Ascending aorta (tissue), 2 donors: ENCODE data around the gene ISLR. TPM values are rescaled to one million over a fixed set of nuclear protein-coding genes. Genes with fewer than 3 reads are reported as not detected.

Experiments used
- DNase-seq, 2 donors: peaks; one replicate each; pipeline ENCODE4 v3.0.0-alpha.2; 2019; ENCODE audit warnings: low spot score in 2 of 2
- H3K27ac ChIP-seq, 2 donors: fragments of 200-600 bp; sonication (generic); one replicate each; pipeline ENCODE4 v1.5.1; 2016 to 2017; ENCODE audit warnings: mild to moderate bottlenecking in 1 of 2
- H3K27me3 ChIP-seq: fragments of 200-600 bp; sonication (generic); one replicate; pipeline ENCODE4 v1.5.1; 2017
- H3K36me3 ChIP-seq, 2 donors: fragments of 200-600 bp; sonication (generic); one replicate each; pipeline ENCODE4 v1.5.1; 2016
- H3K4me1 ChIP-seq, 2 donors: fragments of 200-600 bp; sonication (generic); one replicate each; pipeline ENCODE4 v1.5.1; 2016 to 2017; ENCODE audit warnings: mild to moderate bottlenecking in 1 of 2
- H3K4me3 ChIP-seq, 2 donors: fragments of 200-600 bp; sonication (generic); one replicate each; pipeline ENCODE4 v1.5.1; 2016 to 2017; ENCODE audit warnings: mild to moderate bottlenecking in 1 of 2
- H3K9me3 ChIP-seq, 2 donors: fragments of 200-600 bp; sonication (generic); one replicate each; pipeline ENCODE4 v1.5.1; 2016
- intact Hi-C: fragments of 100-400 bp; cut with DNase I; formaldehyde crosslinking; loops from one replicate; pipeline ENCODE4 v1.15.1; 2023
- total RNA-seq: library from RNA; depleted of rRNA; stranded (reverse); fragments of >200 nt; gene quantifications from one replicate; pipeline ENCODE4 v1.1.0, GENCODE V29; 2016
- TF ChIP-seq, protein P1 (sequence below), 3 experiments: fragments of 200-600 bp in 2 of 3; fragments of 450-650 bp in 1 of 3; sonication (generic) in 2 of 3; IDR thresholded peaks; one replicate each; pipeline ENCODE4 v1.5.1; 2016 to 2019; ENCODE audit warnings: antibody characterized with exemption in 3 of 3, mild to moderate bottlenecking in 1 of 3, moderate library complexity in 1 of 3

The ISLR gene
- total RNA-seq, 1 donor from 2014 or later = 211 TPM

DNA sequence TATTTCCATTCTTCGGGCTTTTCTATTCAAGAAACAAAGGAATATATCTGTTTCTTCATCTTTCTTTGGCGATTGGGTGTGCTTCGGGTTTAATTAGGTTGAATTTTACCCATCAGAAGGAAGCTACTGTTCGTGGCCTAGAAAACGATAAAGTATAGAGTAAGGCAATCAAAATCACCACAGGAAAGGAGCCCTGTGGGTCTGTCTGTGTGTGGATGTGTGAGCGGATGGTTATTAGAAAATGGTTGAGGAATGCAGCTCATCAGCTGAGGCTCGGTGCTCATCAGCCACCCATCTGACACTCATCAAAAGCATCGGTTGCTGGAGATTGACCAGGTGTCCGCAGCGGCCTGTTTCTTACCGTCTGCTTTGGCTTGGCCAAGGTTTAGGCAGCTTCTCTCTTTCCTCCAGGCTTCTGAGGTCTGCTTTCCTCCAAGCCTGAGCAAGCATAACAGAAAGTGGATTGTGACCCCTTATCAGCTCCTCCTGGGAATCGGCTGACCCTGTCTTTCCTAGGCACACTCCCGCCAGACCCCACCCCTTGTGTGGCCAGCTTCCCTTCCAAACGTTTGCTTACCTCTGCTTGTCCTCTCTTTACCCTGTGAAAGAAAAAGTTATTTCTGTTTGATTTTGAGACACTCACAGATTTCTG lies 17.6 kb upstream of the ISLR start:
- no peaks in the 10 kb centered on the region for H3K36me3 ChIP-seq
- H3K9me3 ChIP-seq = no peaks in the 10 kb centered on the region
- DNase-seq = no peak
- intact Hi-C loops = loop anchor here (2.0 to 5.0 kb wide), 3 partner anchors 17 to 46 kb away; partner anchors contain the start of genes ISLR and STRA6
- peak overlapping the region; percentile 59 to 61 for H3K27ac ChIP-seq
- no peak overlapping the region for H3K4me3 ChIP-seq
- H3K27me3 ChIP-seq = no peaks in the 10 kb centered on the region
- TF ChIP-seq, protein P1, sequence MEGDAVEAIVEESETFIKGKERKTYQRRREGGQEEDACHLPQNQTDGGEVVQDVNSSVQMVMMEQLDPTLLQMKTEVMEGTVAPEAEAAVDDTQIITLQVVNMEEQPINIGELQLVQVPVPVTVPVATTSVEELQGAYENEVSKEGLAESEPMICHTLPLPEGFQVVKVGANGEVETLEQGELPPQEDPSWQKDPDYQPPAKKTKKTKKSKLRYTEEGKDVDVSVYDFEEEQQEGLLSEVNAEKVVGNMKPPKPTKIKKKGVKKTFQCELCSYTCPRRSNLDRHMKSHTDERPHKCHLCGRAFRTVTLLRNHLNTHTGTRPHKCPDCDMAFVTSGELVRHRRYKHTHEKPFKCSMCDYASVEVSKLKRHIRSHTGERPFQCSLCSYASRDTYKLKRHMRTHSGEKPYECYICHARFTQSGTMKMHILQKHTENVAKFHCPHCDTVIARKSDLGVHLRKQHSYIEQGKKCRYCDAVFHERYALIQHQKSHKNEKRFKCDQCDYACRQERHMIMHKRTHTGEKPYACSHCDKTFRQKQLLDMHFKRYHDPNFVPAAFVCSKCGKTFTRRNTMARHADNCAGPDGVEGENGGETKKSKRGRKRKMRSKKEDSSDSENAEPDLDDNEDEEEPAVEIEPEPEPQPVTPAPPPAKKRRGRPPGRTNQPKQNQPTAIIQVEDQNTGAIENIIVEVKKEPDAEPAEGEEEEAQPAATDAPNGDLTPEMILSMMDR (IDR thresholded peaks at IDR 0.05) = no peak
- H3K4me1 ChIP-seq = peaks cover 3 to 25% of the 10 kb centered on the region in 2 donors

DNA sequence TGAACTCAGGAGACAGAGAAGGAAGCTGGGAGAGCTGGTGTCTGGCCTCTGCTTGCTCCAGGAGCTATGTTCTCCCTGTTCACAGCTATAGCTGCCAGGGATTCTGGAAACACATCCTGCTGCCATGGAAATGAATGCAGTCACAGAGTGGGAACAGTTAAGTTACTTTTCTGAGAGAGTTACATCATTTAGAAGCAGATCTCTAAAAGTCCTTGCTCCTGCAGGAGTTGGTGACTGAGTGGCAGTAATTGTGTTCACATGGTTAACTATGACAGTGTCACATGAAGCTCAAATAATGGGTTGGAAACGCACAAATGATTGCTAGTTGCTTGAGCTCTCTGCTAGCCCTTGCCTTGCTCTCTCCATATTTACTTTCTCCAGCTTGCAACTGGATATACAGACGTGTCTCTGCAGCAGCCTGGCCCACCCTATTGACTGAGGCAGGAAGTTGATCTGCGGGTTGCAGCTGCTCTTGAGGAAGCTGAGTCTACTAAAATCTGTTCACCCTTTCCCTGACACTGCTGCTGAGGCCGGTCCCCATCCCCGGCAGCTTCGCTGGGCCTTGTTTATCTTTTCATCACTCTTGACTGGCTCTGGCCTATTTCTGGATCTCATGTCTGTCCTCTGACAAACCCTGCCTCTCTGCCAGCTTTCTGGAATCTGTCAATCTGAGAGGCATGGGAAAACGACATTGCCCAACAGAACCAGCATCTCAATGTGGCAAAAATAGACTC lies 16.7 kb upstream of the ISLR start:
- Histone ChIP-seq H3K9me3 (no peaks in the 10 kb centered on the region), H3K36me3 (no peaks in the 10 kb centered on the region), H3K27ac (peak overlapping the region; percentile 59 to 72), H3K27me3 (no peaks in the 10 kb centered on the region), H3K4me1 (peaks cover 3 to 25% of the 10 kb centered on the region in 2 donors), H3K4me3 (no peak overlapping the region)
- TF ChIP-seq, protein P1 (IDR thresholded peaks at IDR 0.05) = no peak
- intact Hi-C loops = loop anchor here (2.0 to 5.0 kb wide), 2 partner anchors 16 to 45 kb away; partner anchors contain the start of genes ISLR and STRA6
- peak in 1 of 2 donors; percentile 80 for DNase-seq

DNA sequence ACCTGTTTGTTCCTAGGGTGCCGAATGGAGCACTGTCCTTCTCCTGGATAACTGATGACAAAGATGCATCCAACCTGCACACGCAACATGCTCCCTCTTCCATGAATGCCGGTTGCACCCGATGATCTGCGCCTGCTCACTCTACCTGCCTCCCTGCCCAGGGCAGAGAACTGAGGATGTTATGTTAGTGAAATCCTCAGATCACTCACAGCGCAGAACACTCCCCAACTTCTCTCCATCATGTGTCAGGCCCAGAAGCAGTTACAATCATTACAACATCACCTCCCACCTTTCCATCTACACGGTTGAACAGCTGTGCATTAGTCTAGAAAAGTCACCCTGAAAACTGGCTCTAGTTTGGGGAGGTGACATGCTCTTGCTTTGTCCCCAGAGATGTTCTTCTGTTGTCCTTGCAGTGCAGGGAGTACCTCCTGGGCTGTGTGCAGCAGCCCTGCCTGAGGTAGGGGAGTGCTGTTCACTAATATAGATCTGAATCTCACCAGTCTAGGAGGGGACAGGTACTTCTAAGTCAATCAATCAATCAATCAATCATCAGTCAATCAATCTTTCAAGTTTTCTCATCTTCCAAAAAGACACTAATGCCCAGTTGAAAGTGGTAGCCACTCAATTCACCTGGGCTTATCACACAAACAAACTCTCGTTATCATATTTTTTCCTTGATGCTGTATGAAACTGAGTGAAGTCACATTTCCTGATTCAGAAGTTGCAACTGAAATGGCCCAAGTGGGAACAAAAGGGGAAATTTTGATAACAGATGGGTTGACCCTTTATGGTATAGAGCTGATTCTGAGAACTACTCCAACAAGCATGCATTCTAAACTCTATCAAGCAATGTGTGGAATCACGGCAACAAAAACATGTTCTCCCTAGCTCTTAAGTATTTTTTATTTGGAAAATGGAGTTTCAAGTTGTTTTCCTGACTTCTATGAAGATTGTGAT lies 15.4 kb upstream of the ISLR start:
- DNase-seq = no peak
- no peaks in the 10 kb centered on the region for H3K9me3 ChIP-seq
- peak overlapping the region; percentile 59 to 72 for H3K27ac ChIP-seq
- no peaks in the 10 kb centered on the region for H3K36me3 ChIP-seq
- H3K27me3 ChIP-seq = no peaks in the 10 kb centered on the region
- intact Hi-C loops = loop anchor here (2.0 to 5.0 kb wide), 2 partner anchors 15 to 44 kb away; partner anchors contain the start of genes ISLR and STRA6
- TF ChIP-seq, protein P1 (IDR thresholded peaks at IDR 0.05) = no peak
- H3K4me3 ChIP-seq = no peak overlapping the region
- H3K4me1 ChIP-seq = peaks cover 3 to 25% of the 10 kb centered on the region in 2 donors

DNA sequence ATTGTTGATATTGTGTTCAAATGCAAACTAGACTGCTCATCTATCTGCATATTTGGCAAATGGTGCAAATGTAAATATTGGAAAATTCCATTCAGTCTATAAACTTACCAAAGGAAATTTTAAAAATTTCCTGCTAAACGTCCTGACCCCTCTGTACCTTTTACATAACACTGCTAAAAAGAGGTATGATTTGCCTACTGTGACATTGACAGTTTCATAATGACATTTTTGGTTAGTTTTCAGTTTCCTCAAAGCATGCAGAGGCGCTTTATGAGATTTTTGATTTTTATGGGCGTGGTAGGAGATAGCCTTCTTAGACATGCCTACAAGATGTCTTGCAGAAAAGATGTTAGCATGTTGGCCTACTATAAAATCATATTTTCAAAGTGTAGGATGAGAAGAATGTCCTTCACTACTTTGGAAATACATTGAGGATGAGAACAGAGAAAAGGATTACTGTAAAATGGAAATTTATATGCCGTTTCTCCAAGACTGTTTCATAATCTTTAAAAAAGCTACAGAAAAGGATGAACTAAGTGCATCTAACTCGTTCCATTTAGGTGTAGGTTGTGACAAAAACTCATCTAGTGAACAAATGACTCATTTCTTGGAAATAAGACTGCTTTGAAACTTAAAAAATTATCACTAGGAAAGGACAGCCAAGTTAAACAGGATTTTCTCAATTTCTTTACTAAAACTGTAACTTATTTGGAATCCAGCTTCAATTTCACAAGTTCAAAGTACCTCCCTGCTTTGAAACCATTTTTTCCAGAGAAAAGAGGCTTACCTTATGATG lies 14.5 kb upstream of the ISLR start:
- intact Hi-C loops = loop anchor here (5.0 kb wide), 1 partner anchor 43 kb away; the partner anchor contains the start of gene STRA6
- Histone ChIP-seq H3K4me1 (peaks cover 3 to 25% of the 10 kb centered on the region in 2 donors), H3K4me3 (no peak overlapping the region), H3K36me3 (no peaks in the 10 kb centered on the region), H3K27me3 (no peaks in the 10 kb centered on the region), H3K27ac (no peak overlapping the region), H3K9me3 (no peaks in the 10 kb centered on the region)
- TF ChIP-seq, protein P1 (IDR thresholded peaks at IDR 0.05) = no peak
- DNase-seq = no peak
